ENCODE results near the gene RSPO3.

DNA sequence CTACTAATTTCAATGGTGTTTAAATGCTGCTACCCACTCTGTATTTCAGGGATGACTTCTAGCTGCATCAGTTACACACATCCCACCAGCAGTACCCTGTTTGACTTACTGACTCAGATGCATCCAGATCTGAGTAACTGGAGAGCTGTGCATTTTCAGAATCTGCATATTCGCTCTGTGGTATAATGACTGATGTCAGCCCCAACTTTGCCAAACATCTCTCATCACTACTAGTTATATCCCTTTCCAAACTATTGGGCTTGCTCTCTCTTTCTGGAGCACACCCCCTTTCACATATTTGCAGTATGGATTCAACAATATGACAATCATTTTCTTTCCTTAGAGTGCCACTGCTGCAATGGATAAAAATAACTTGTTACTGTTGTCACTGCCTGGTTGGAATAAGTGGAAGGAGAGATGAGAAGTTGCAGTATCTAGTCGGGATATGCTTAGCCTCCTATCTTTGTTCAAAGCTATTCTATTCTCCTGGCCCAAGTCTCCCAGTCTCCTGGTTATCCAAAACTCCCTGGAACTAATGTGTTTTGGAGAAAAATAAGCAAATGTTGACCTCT is 3.3 kb upstream of the RSPO3 start:
- no peak for TF ChIP-seq EZH2phosphoT487 (IDR thresholded peaks at IDR 0.05; ENCODE audit: insufficient read depth, low read depth)
- no peak for TF ChIP-seq EZH2 (IDR thresholded peaks at IDR 0.05; ENCODE audit: insufficient read depth, poor library complexity, severe bottlenecking)

Measured in GM23248 (cell line).